Mesothelial cell of epicardium (in vitro differentiated cells): ENCODE measurements around the gene ULK4. TPM values are rescaled to one million over a fixed set of nuclear protein-coding genes. Genes with fewer than 3 reads are reported as not detected.

Experiments
- DNase-seq, 2 experiments: peaks; one replicate each; pipeline ENCODE4 v3.0.0; 2021; ENCODE audit warnings: low spot score in 2 of 2; ENCODE audit not compliant: unreplicated experiment in 2 of 2
- H3K27ac Mint-ChIP-seq: 2 replicates; pipeline ENCODE4 v1.8.0; 2021; ENCODE audit warnings: mixed read lengths
- H3K27me3 Mint-ChIP-seq: 2 replicates; pipeline ENCODE4 v1.8.0; 2021; ENCODE audit warnings: low read depth, mixed read lengths
- H3K36me3 Mint-ChIP-seq: 2 replicates; pipeline ENCODE4 v1.8.0; 2021; ENCODE audit warnings: mixed read lengths
- H3K4me1 Mint-ChIP-seq: 2 replicates; pipeline ENCODE4 v1.8.0; 2021; ENCODE audit warnings: mixed read lengths
- H3K4me3 Mint-ChIP-seq: 2 replicates; pipeline ENCODE4 v1.8.0; 2021; ENCODE audit warnings: mild to moderate bottlenecking, moderate library complexity, mixed read lengths
- H3K9me3 Mint-ChIP-seq: 2 replicates; pipeline ENCODE4 v1.8.0; 2021; ENCODE audit warnings: mixed read lengths
- CTCF ChIP-seq: fragments of 200-600 bp; sonication (generic); IDR thresholded peaks from one replicate; pipeline ENCODE4 v1.5.0; 2021; ENCODE audit warnings: antibody characterized with exemption; ENCODE audit not compliant: unreplicated experiment
- total RNA-seq: library from RNA; stranded (reverse); gene quantifications from 3 replicates; pipeline ENCODE4 v1.2.1, GENCODE V29; 2021

The ULK4 gene
- total RNA-seq, 1 donor from 2014 or later = 10.7 TPM

DNA sequence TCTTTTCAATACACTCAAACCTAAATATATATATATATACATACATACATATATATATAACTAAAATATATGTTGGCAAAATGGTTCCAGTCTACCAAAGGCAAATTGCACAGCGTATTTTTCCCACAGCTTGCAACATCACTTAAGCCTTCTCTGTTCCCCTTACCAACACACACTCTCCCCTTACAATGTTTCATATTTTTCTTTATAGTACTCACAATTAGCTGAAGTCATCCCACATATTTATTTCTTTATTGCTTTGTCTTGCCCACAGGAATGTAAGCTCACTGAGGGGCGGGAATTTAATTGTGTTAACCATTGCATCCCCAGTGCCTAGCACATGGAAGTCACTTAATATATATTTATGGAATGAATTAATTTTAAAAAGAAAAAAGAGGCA is 288.3 kb downstream of the ULK4 start:
- H3K4me3 Mint-ChIP-seq = no peak overlapping the region
- peaks cover 6% of the 10 kb centered on the region for H3K4me1 Mint-ChIP-seq
- DNase-seq = no peak
- H3K27ac Mint-ChIP-seq = no peak overlapping the region
- TF ChIP-seq CTCF = no peak
- H3K36me3 Mint-ChIP-seq = peaks cover 10% of the 10 kb centered on the region
- peaks cover 12% of the 10 kb centered on the region for H3K9me3 Mint-ChIP-seq
- no peaks in the 10 kb centered on the region for H3K27me3 Mint-ChIP-seq

GRCh38 chr3:41668379-41668778 is 293.5 kb downstream of the ULK4 start:
- no peak for DNase-seq
- Mint-ChIP-seq H3K9me3 (peaks cover 33% of the 10 kb centered on the region), H3K27me3 (no peaks in the 10 kb centered on the region)

DNA sequence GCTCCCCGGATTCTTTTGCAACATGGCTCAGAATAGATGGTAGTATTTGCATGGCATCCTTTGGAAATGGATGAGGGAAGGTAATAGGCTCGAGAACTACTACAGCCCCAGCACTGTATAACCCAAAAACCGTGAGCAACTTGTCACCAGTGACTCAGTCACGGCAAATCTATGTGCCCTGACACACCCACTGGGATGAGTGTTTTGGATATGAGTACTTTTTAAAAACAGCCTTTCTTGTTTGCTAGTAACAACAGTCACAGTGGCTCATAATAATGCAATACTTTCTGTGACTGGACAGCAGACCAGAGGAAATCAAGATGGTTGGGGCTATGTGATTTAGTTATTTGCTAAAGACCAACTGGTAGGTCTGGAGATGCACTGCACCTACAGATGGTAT is 299.6 kb downstream of the ULK4 start:
- H3K4me3 Mint-ChIP-seq = no peak overlapping the region
- no peak for DNase-seq
- TF ChIP-seq CTCF = no peak
- no peaks in the 10 kb centered on the region for H3K27me3 Mint-ChIP-seq
- H3K4me1 Mint-ChIP-seq = no peaks in the 10 kb centered on the region
- no peak overlapping the region for H3K27ac Mint-ChIP-seq
- peaks cover 19% of the 10 kb centered on the region for H3K36me3 Mint-ChIP-seq
- peaks cover 20% of the 10 kb centered on the region for H3K9me3 Mint-ChIP-seq

More at GRCh38 chr3:41668379-41668778, 293.5 kb downstream of the ULK4 start:
- no peak overlapping the region for H3K4me3 Mint-ChIP-seq
- peaks cover 29% of the 10 kb centered on the region for H3K36me3 Mint-ChIP-seq
- no peak for TF ChIP-seq CTCF
- H3K4me1 Mint-ChIP-seq = no peaks in the 10 kb centered on the region
- no peak overlapping the region for H3K27ac Mint-ChIP-seq

DNA sequence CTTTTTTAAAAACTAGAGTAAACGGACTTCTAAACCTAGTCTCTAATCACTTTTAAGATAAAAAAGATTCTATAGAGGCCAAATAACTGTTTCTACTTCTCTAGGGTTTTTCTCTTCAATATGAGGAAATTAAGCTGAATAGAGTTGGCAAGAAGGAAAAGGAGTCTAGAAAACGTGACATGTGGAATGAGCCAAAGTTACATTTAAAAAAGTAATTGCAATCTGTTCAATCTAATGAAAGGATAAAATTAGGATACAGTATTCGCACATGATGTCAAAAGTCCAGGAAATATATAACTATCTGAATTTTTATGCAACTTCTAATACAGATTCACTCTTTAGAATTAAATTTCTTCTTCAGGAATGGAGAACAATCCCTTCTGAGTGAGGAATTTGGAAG is 300.1 kb downstream of the ULK4 start:
- no peaks in the 10 kb centered on the region for H3K4me1 Mint-ChIP-seq
- H3K27ac Mint-ChIP-seq = no peak overlapping the region
- no peak for DNase-seq
- peaks cover 20% of the 10 kb centered on the region for H3K9me3 Mint-ChIP-seq
- no peaks in the 10 kb centered on the region for H3K27me3 Mint-ChIP-seq
- no peak for TF ChIP-seq CTCF
- no peak overlapping the region for H3K4me3 Mint-ChIP-seq
- H3K36me3 Mint-ChIP-seq = peaks cover 19% of the 10 kb centered on the region

DNA sequence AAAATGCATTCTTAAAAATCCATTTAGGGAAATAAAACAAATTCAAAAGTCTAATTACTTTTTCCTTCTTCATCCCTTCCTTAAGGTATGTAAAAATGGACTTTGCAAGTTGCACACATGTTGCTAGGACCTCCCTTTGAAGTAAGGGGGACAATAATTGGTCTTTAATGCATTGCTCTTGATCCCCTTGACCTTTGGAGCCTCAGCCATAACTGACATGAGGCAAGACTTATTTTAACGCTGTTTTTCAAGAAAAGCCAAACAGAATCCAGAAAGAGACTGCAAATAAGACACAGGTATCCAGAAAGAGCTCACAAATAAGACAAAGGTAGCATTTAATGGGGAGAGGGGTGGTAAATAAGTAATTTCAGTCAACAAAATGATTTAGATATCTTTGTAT is 301.4 kb downstream of the ULK4 start:
- no peak overlapping the region for H3K27ac Mint-ChIP-seq
- DNase-seq = no peak
- peaks cover 9% of the 10 kb centered on the region for H3K9me3 Mint-ChIP-seq
- no peaks in the 10 kb centered on the region for H3K4me1 Mint-ChIP-seq
- no peak for TF ChIP-seq CTCF
- no peaks in the 10 kb centered on the region for H3K27me3 Mint-ChIP-seq
- peaks cover 10% of the 10 kb centered on the region for H3K36me3 Mint-ChIP-seq
- H3K4me3 Mint-ChIP-seq = no peak overlapping the region
